AG09319 (cell line): ENCODE data around the gene SCD.
A peak's percentile ranks its signal among the peaks of the same experiment; 100 is the strongest.

Experiments used
- DNase-seq: peaks from one replicate; pipeline ENCODE4 v3.0.0-alpha.2; 2010; ENCODE audit warnings: low read depth; ENCODE audit errors: extremely low read depth
- TF ChIP-seq, protein P1 (sequence below): IDR thresholded peaks from 2 replicates; pipeline ENCODE4 v1.5.1; 2011; ENCODE audit warnings: low read depth, mild to moderate bottlenecking, inconsistent platforms, low read length, moderate library complexity

Gene SCD

DNA sequence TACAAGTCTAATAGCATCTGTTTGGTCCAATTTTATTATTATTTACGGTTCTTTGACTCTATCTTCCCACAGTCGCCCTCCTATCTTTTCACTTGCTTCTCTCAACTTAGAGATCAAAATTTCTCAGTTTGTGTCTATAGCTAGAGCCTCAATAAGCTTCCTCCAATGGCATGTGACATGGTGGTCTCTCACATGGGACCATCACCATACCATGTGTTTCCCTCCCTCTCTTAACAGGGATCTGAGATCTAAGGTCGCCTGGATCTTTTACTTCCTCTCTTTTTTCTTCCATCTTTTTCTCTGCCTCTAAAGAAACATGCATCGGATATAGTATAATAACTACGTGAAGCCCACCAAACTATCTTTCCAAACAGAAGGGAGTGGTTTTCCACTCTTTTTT lies 18.8 kb upstream of the SCD start:
- TF ChIP-seq, protein P1, sequence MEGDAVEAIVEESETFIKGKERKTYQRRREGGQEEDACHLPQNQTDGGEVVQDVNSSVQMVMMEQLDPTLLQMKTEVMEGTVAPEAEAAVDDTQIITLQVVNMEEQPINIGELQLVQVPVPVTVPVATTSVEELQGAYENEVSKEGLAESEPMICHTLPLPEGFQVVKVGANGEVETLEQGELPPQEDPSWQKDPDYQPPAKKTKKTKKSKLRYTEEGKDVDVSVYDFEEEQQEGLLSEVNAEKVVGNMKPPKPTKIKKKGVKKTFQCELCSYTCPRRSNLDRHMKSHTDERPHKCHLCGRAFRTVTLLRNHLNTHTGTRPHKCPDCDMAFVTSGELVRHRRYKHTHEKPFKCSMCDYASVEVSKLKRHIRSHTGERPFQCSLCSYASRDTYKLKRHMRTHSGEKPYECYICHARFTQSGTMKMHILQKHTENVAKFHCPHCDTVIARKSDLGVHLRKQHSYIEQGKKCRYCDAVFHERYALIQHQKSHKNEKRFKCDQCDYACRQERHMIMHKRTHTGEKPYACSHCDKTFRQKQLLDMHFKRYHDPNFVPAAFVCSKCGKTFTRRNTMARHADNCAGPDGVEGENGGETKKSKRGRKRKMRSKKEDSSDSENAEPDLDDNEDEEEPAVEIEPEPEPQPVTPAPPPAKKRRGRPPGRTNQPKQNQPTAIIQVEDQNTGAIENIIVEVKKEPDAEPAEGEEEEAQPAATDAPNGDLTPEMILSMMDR, result no peak
- no peak for DNase-seq

DNA sequence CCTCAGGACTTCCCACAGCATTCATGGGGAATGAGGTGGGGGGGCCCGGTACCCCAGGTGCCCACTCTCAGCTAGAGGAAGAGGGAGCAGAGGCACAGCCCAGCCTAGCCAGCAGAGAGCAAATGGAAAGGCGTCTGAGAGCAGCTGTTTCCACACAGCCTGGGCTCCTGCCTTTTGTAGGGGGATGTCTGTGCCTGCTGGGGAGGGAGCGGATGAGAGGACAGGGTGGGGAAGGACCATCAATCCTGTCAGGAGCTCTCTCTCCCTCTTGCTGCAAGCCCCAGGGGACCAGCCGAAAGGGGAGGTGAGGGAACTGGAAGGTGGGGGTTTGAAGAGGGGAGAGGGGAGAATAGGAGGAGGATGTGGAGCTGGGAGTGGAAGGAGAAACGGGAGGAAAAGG lies 17.0 kb upstream of the SCD start, which contains the start of gene PKD2L1:
TSS of gene PKD2L1 (minus strand) at position 150 of the 400 bp plus-strand sequence. CDS start at position 25, 125 bp downstream.
- TF ChIP-seq, protein P1, result no peak
- no peak for DNase-seq

DNA sequence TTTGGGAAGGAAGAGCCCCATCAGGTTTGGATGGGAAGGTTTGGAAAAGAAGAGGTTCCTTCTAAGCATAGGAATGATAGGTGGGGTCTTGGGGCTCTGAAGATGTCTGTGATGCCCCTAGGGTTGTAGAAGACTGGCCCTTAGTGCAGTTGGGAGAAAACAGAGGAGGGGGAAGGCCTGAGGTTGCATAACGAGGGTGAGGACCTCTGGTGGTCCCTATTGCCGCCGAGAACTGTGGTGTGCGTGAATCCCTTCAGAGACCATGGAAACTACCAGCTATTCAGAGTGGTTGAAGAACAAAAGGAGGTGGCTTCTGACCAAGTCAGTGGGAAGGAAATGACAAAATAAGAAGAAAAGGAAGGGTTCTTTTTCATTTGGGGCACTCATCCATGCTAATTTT lies 13.9 kb upstream of the SCD start:
- no peak for DNase-seq
- TF ChIP-seq, protein P1, result no peak

DNA sequence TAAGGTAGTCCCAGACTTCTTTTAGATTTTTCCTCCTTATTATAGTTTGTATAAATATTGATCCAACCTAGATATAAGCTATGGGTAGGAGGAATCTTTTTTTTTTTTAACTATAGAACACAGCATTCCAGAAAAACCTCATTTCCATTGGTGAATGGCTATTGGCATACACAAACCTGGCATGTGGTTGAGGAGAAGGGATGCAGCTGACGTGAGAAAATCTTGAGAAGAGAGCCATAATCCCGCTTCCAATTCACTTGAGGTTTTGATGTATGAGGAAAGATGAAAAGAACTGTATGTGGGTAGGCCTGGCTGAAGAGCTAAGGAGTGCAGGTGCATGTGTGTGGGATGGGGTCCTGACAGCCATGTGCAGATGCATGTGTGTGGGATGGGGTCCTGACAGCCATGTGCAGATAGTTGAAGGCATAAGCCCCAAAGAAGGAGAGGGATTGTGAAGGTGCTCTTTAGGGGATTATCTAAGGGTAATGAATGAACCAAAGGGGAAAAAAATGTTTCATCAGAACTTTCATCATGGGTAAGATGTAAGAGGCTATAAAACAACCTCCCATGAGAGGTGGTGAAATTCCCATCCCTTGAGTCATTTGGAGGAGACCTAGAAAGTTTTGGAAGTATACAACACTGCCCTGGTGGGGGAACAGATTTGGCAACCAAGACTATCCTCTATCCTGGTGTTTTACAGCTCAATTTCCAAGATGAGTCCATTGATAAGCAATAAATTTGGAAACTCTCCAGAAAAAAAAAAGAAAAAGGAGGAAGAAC lies 13.2 kb upstream of the SCD start:
- TF ChIP-seq, protein P1, result no peak
- DNase-seq, result no peak

DNA sequence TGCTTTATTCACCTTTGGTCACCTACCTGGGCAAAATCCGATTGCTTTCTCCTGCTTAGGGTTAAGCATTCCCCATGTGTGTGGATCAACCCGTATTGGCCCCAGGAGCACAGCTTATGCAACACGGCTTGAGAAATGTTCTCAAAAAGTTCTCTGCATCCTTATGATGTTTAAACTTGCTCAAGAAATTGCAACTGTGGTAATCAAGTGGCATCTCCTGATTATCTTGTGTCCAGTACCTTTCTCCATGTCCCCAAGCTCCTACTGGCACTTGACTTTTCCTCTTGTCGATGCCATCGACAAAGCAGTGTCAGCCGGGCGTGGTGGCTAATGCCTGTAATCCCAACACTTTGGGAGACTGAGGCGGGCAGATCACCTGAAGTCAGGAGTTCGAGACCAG lies 12.3 kb upstream of the SCD start:
- DNase-seq, result no peak
- TF ChIP-seq, protein P1, result no peak

DNA sequence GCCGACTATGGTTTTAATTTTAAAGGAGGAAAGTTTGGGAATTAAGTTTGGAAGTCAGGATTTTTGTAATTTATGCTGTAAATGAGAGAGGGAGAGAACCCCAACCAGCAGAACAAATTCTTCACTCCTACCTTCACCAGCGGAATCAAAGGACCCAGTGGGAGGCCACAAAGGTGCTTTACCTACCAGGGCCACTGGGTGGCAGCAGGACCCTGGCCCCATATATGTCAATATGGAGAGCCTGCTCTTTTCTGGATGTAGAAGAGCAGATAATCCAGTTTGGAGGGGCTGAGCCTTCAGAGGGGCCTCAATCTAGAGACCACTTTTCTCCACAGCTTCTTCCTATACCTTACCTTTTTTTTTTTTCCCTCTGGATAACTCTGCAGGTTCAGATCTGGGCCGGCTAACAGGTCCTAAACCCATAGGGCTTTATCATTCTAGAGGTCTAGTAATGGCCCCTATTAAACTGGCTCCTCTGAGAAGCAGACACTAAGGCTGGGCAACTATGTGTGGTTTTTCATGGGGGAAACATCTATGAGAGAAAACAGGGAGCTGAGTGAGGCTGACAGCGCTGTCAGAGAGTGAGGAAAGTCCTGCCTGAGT lies 8.5 kb upstream of the SCD start:
- TF ChIP-seq, protein P1, result peak; percentile 98
- no peak for DNase-seq

DNA sequence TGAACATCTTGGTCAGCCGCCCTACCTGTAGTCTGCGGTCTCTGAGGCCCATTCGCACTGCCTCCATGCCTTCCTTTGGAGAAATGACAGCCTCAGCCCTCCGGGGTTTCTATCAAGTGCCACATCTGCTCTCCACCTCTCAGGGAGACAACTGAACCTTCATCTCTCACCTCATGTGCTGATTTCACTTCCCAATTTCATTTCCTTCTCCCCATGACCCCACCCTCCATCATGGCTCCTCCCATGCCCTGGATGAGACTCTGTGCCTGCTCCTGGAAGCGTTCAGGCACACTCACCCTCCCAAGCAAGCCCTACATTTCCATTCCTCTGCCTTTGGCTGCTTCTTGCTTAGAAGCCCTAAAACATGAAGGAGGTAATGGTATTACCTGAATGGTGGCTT lies 7.8 kb upstream of the SCD start:
- DNase-seq, result no peak
- TF ChIP-seq, protein P1, result no peak
